KBM-7 (cell line): ENCODE results near the gene CEND1.
A peak's percentile ranks its signal among the peaks of the same experiment; 100 is the strongest.

Experiments
- DNase-seq: peaks from one replicate; pipeline ENCODE4 v3.0.0-alpha.2; 2015
- in situ Hi-C: fragments of 300-500 bp; cut with MboI; formaldehyde crosslinking; loops from 2 replicates; pipeline ENCODE4 v1.14.3; 2020; ENCODE audit warnings: low sequenced_read_pairs, low pct_unique_long_range_greater_than_20kb, mixed read lengths

The CEND1 gene

GRCh38 chr11:789943-790342 is at the start of gene CEND1:
Gene CEND1, minus strand, starts transcription at chr11:790090. Its CDS starts 1,514 bp downstream, at chr11:788576.
- no peak for DNase-seq
- in situ Hi-C loops: no loop called here

GRCh38 chr11:839280-839623 is 49.4 kb upstream of the CEND1 start:
- in situ Hi-C loops: no loop called here
- DNase-seq: no peak

DNA sequence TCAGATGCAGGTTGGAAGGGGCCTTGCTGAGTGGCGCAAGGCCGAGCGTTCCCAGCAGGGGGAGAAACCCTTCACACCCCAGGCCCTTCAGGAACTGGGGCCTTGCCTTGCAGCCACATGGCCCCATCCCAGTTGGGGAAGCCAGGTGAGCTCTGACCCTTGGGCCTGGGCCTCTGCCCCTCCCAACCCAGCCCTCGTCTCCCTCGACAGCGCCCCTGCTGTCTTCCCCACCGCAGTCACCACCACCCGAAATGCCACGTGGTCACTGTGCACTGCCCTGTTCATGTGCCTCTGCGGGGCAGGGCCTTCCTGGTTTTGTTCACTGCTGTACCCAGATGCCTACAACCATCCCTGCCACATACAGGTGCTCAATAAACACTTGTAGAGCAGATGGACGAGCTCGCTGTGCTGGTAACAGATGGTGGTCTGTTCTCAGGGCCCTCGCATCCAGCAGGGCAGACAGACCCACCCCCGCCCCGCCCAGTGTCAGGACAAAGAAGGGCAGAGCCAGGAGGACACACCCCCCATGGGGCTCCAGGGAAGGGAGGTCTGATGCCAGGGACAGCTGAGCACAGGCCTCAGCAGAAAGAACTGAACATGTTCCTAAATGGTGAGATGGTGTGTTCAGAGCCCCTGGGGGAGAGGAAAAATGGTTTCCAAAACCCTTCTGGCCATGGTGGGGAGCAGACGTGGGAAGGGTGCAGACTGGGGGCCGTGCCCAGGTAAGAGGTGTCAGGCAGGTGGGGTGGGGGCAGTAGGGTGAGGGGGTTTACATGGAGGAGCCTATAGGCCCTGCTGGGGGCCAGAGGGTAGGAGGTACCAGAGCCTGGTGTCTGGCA is 48.8 kb upstream of the CEND1 start:
- in situ Hi-C loops: no loop called here
- peak; percentile 47 for DNase-seq

DNA sequence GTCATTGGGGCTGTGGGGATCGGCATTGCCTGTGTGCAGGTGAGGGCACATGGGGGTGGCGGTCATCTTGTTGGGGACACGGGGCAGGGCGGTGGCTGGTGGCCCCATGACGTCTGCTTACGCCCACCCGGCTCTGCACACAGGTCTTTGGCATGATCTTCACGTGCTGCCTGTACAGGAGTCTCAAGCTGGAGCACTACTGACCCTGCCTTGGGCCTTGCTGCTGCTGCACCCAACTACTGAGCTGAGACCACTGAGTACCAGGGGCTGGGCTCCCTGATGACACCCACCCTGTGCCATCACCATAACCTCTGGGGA is 48.1 kb upstream of the CEND1 start:
- no peak for DNase-seq
- in situ Hi-C loops: no loop called here

DNA sequence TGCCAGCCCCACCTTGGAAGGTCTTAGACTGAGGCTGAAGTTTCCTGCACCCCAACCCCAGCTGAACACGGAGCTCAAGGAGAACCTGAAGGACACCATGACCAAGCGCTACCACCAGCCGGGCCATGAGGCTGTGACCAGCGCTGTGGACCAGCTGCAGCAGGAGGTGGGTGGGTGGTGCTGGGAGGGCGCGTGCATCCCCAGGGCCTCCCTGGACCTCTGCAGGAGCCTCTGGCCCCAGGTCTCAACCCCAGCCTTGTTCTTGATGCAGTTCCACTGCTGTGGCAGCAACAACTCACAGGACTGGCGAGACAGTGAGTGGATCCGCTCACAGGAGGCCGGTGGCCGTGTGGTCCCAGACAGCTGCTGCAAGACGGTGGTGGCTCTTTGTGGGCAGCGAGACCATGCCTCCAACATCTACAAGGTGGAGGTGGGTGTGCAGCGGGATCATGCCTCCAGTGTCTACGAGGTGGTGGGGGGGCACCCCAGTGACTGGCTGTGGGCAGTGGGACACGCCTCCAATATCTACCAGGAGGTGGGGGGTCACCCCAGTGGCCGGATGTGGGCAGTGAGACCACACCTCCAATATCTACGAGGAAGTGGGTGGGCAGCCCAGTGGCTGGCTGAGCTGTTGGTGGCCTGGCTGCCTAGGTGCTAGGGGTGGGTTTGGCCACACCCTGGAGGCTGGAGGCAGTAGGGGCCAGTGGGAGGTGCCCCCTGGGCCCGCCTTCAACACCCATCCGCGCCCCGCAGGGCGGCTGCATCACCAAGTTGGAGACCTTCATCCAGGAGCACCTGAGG is 47.5 kb upstream of the CEND1 start:
- in situ Hi-C loops: no loop called here

GRCh38 chr11:836700-837099 is 46.8 kb upstream of the CEND1 start:
- no peak for DNase-seq
- in situ Hi-C loops: no loop called here

More for the DNA sequence above, 47.5 kb upstream of the CEND1 start:
- DNase-seq: no peak

DNA sequence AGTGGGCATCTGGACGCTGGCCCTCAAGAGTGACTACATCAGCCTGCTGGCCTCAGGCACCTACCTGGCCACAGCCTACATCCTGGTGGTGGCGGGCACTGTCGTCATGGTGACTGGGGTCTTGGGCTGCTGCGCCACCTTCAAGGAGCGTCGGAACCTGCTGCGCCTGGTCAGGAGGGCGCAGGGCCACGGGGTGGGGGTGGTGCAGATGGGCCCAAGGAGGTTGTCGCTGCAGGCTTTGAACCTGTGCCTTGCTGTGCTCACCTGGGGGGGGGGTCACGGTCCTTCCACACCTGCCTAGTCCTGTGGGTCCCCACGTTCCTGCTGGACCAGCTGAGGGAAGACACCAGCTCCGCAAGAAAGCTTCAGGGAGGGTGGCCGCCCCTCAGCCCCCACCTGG is 46.4 kb upstream of the CEND1 start:
- no peak for DNase-seq
- in situ Hi-C loops: no loop called here

DNA sequence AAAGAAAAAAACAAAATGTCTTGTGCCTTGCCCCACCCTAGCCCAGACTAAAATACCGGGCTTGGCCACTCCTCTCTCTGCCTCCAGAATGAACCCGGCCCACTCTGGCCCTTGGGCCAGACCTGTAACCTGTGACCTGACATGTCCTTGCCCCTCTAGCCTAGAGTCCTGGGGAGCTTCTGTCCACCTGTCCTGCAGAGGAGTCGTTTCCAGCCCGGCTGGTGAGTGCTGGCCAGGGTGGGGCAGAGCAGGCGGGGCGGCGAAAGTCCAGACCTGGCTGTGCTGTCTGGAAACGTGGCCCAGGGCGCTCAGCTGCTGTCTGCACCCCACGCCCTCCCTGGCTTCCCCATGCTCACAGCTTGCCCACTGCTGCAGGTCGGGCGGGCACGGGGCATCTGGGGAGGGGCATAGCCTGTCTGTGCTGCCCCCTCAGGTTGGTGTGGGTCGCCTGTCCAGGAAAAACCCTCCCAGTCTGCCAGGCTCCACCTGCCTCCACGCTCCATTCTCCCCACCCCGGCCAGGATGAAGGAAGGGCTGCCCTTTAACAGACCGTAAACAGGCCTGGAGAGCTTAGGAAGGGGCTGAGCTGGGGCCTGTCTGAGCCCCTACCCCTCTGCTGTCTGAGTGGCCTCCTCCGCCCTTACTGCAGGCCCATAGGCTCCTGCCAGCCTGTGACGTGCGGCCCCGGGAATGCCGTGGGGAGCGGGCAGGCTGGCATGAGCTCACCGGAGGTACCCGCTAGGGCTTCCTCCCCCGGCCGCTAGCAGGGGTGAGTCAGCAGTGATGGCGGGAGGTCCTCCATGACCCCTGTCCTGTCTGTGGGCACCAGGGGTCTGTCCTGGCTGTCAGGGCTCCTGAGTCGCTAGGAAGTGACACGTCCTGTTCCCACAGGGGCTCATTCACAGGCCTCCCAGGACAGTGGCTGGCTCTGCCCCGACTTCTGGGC is 44.8 kb upstream of the CEND1 start:
- DNase-seq: no peak

GRCh38 chr11:833849-834311 is 44.0 kb upstream of the CEND1 start:
- in situ Hi-C loops: no loop called here
- no peak for DNase-seq

More for the DNA sequence above, 44.8 kb upstream of the CEND1 start:
- in situ Hi-C loops: no loop called here

- in situ Hi-C loops: no loop called here
- peak; percentile 56 for DNase-seq
Measured at GRCh38 chr11:833114-833791, 43.4 kb upstream of the CEND1 start.

GRCh38 chr11:832529-833113 is 42.7 kb upstream of the CEND1 start, which contains the start of gene CD151:
Gene CD151, plus strand, starts transcription at chr11:832952. Its CDS starts 3,118 bp downstream, at chr11:836070.
- DNase-seq: peak; percentile 59
- in situ Hi-C loops: no loop called here

DNA sequence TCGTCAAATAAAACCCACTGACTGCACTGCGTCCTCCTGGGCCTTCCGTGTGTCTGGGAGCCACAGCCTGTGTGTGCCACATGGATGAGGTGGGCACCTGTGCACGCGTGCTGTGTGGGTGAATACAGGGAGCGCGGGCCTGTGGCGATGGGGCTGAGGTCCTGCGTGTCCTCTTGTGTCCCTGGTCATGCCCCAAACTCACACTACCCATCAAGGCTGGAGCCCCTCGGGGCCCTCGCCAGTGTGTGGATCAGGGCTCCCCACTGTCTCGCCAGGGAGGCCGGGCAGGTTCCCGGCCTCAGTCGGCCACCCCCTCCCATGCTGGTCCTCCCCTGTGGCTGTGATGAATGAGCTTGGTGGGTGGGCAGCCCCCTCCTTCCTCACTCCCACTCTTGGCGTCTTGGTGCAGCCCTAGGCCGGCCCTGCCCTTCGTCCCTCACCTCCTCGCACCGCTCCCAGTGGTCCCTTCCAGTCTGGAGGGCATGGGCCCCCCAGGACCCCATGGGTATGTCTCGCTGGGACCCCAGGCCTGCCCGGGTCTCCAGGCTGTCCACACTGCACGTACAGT is 42.2 kb upstream of the CEND1 start:
- in situ Hi-C loops: no loop called here
- DNase-seq: no peak

- DNase-seq: no peak
- in situ Hi-C loops: no loop called here
Measured at GRCh38 chr11:831118-831864, 41.4 kb upstream of the CEND1 start.

DNA sequence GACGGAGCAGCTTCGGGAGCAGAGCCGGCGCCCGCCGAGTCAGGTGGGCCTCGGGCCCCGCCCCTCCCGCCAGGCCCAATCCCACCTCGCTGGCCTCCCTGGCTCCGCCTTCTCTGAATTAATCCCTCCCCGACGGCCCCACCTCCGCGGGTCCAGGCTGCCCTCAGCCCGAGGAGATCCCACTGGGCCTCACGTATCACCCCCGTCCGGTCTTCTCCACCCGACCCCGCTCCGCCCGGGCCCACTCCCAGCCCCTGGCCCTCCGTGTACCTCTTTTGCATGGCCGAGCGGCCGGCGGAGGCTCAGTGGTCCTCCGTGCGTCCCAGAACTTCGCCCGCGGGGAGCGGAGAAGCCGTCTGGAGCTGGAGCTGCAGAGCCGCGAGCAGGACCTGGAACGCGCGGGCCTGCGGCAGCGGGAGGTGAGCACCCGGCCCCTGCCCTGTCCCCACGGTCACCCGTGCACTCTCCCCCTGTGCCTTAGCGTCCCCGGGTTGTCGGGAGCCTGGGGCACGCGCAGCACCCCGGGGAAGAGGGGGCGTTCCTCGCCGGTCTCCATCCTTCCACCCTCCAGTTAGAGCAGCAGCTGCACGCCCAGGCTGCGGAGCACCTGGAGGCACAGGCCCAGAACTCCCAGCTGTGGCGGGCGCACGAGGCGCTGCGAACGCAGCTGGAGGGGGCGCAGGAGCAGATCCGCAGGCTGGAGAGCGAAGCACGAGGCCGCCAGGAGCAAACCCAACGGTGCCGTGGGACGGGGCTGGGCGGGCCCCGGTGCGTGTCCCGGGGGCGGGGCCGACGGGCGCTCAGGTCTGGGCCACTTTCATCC is 40.6 kb upstream of the CEND1 start:
- no peak for DNase-seq

GRCh38 chr11:829847-830294 is 40.0 kb upstream of the CEND1 start:
- in situ Hi-C loops: no loop called here
- DNase-seq: no peak

More for the DNA sequence above, 40.6 kb upstream of the CEND1 start:
- in situ Hi-C loops: no loop called here

GRCh38 chr11:829176-829846 is 39.4 kb upstream of the CEND1 start:
- in situ Hi-C loops: no loop called here
- no peak for DNase-seq
